H1 (cell line): ENCODE results near the gene LEFTY2. TPM values are rescaled to one million over a fixed set of nuclear protein-coding genes. Genes with fewer than 3 reads are reported as not detected.

Experiments used
- CEBPB ChIP-seq: IDR thresholded peaks from 2 replicates; pipeline ENCODE4 v1.6.1; 2012; ENCODE audit warnings: low read depth, low read length
- HDAC6 ChIP-seq: IDR thresholded peaks from one replicate; pipeline ENCODE4 v1.7.1; 2012; ENCODE audit warnings: low read depth, mild to moderate bottlenecking, inconsistent platforms, low read length, moderate library complexity
- RNF2 ChIP-seq: fragments of 200-900, 300-1000 bp; sonication (generic); IDR thresholded peaks from 2 replicates; pipeline ENCODE4 v1.7.1; 2016; ENCODE audit warnings: borderline replicate concordance, low read depth, mild to moderate bottlenecking, antibody characterized with exemption, low read length; ENCODE audit not compliant: poor library complexity, severe bottlenecking; ENCODE audit errors: missing control alignments
- SIN3A ChIP-seq, 2 experiments: IDR thresholded peaks in 1 of 2; conservative IDR thresholded peaks in 1 of 2; 2 replicates each; pipeline ENCODE4 v1.6.1; 2011 to 2012; ENCODE audit warnings: low read length in 2 of 2, improper control_type of control experiment in 1 of 2, low read depth in 1 of 2, mild to moderate bottlenecking in 1 of 2
- polyA plus RNA-seq, 7 experiments: library from polyadenylated mRNA; depleted of rRNA in 3 of 7; stranded (reverse) in 5 of 7; unstranded in 2 of 7; fragments of >200 nt in 5 of 7; fragments of 200-250 nt in 2 of 7; gene quantifications; 1 replicate in 5 of 7; 2 replicates in 1 of 7; 4 replicates in 1 of 7; pipeline versions ENCODE4 v1.2.1 to v1.2.3, GENCODE V29; 2011 to 2013; ENCODE audit warnings: missing spikeins in 2 of 7, mixed read lengths in 2 of 7
- total RNA-seq: library from RNA; stranded (reverse); fragmentation: NEBNext Ultra II Directional; extraction: Animal tissue kit (Norgen Biotek cat#: 25700); gene quantifications from 2 replicates; pipeline ENCODE4 v1.2.1, GENCODE V29; 2021
- TF ChIP-seq, protein P1 (sequence below): IDR thresholded peaks from 2 replicates; pipeline ENCODE4 v1.6.1; 2012; ENCODE audit warnings: inconsistent platforms

Gene LEFTY2
- total and polyA plus RNA-seq, 2 of the 8 experiments (the other 6 are each of a cell fraction or from before 2014, with no cell fraction given), result 2.6 to 4.3 TPM

DNA sequence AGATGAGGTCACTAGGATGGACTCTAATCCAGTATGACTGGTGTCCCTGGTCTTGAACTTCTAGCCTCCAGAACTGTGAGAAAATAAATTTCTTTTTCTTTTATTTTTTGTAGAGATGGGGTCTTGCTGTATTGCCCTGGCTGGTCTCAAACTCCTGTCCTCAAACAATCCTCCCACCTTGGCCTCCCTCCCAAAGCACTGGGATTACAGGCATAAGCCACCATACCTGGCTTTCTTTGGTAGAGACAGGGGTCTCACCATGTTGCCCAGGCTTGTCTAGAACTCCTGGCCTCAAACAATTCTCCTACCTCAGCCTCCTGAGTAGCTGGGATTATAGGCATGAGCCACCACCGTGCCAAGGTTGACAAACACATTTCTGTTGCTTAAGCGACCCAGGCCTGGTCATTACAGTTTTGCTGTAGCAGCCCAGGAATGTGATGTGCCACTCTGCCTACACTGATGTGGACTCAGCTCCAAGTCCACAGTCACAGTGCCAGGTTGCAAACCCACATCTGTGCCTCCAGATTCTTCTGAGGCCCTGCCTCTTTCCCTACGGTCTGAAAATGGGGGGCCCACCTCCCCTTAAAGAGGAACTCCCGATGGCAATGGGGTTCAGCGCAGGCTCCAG lies 32.9 kb downstream of the LEFTY2 start (continued):
- TF ChIP-seq, protein P1, sequence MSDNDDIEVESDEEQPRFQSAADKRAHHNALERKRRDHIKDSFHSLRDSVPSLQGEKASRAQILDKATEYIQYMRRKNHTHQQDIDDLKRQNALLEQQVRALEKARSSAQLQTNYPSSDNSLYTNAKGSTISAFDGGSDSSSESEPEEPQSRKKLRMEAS, result no peak
- TF ChIP-seq HDAC6 (no peak), CEBPB (no peak), RNF2 (no peak), SIN3A (conservative IDR thresholded peaks at IDR 0.05 in 1 of 2, IDR thresholded peaks at IDR 0.05 in 1 of 2; ENCODE audit: low read depth in 1 of 2, low read length in 2 of 2) (no peak)
